H1 (cell line): ENCODE data around the gene RPS6KA2. TPM values are rescaled to one million over a fixed set of nuclear protein-coding genes. Genes with fewer than 3 reads are reported as not detected.

Source experiments
- CTCF ChIA-PET: fragments of 300-600 bp; sonication (Branson Sonifier 250); formaldehyde crosslinking; loops from one replicate; lab custom pipeline; 2021; ENCODE audit not compliant: partially characterized antibody; lab: Charles Lee
- POLR2A ChIA-PET: fragments of 300-600 bp; sonication (Branson Sonifier 250); formaldehyde crosslinking; loops from one replicate; lab custom pipeline; 2021; ENCODE audit warnings: inconsistent platforms; ENCODE audit not compliant: partially characterized antibody; lab: Charles Lee
- DNase-seq, 2 experiments: peaks; one replicate each; pipeline versions ENCODE4 v3.0.0 to v3.0.0-alpha.2; 2010 to 2022; ENCODE audit warnings: low spot score in 2 of 2, low read depth in 1 of 2, mixed read lengths in 1 of 2
- FAIRE-seq: peaks from 2 replicates; lab custom pipeline; 2011; peaks lifted over from hg19 to GRCh38; lab: Jason Lieb, UNC
- H2AFZ ChIP-seq: 2 replicates; pipeline ENCODE4 v1.8.1; 2012; ENCODE audit warnings: low read length, inconsistent platforms
- H2AK5ac ChIP-seq: 2 replicates; pipeline ENCODE4 v1.6.1; 2013; ENCODE audit warnings: low read depth, low read length
- H2BK120ac ChIP-seq: replicated peaks from 2 replicates; pipeline ENCODE3; 2013; ENCODE audit warnings: low read depth, low read length, inconsistent platforms
- H2BK12ac ChIP-seq: 2 replicates; pipeline ENCODE4 v1.6.1; 2013; ENCODE audit warnings: low read depth, low read length
- H2BK15ac ChIP-seq: 2 replicates; pipeline ENCODE4 v1.6.1; 2013; ENCODE audit warnings: low read length
- H2BK20ac ChIP-seq: 2 replicates; pipeline ENCODE4 v1.6.1; 2013; ENCODE audit warnings: low read length
- H2BK5ac ChIP-seq: 2 replicates; pipeline ENCODE4 v1.6.1; 2013; ENCODE audit warnings: low read depth, low read length
- H3K14ac ChIP-seq: 2 replicates; pipeline ENCODE4 v1.6.1; 2013; ENCODE audit warnings: inconsistent platforms; ENCODE audit not compliant: insufficient read length
- H3K18ac ChIP-seq: 2 replicates; pipeline ENCODE4 v1.6.1; 2013; ENCODE audit warnings: low read length; ENCODE audit errors: extremely low read depth
- H3K23ac ChIP-seq: 2 replicates; pipeline ENCODE4 v1.6.1; 2013; ENCODE audit warnings: inconsistent platforms; ENCODE audit not compliant: insufficient read length
- H3K23me2 ChIP-seq: 2 replicates; pipeline ENCODE4 v1.6.1; 2013; ENCODE audit warnings: low read depth, low read length
- H3K27ac ChIP-seq: 2 replicates; pipeline ENCODE4 v1.6.1; 2011; ENCODE audit warnings: low read depth, low read length, inconsistent platforms
- H3K27me3 ChIP-seq, 4 experiments: replicated peaks in 1 of 4; 1 replicate in 1 of 4; 2 replicates in 3 of 4; pipeline versions ENCODE4 v1.6.1 to v1.8.1; 2011 to 2013; ENCODE audit warnings: low read length in 3 of 4, mild to moderate bottlenecking in 3 of 4, inconsistent platforms in 2 of 4, mixed read lengths in 2 of 4, moderate library complexity in 1 of 4; ENCODE audit not compliant: control insufficient read depth in 3 of 4, insufficient read depth in 3 of 4; ENCODE audit errors: extremely low read depth in 1 of 4
- H3K36me3 ChIP-seq, 4 experiments: 2 replicates each; pipeline versions ENCODE4 v1.6.1 to v1.8.1; 2011 to 2013; ENCODE audit warnings: mild to moderate bottlenecking in 4 of 4, low read length in 3 of 4, moderate library complexity in 2 of 4, control low read depth in 1 of 4, inconsistent platforms in 1 of 4; ENCODE audit not compliant: insufficient read depth in 4 of 4, control insufficient read depth in 2 of 4
- H3K4ac ChIP-seq: replicated peaks from 2 replicates; pipeline ENCODE3; 2013; ENCODE audit warnings: low read length, low read depth, mixed read lengths, inconsistent platforms; ENCODE audit not compliant: insufficient read length
- H3K4me1 ChIP-seq, 4 experiments: replicated peaks in 1 of 4; 1 replicate in 1 of 4; 2 replicates in 3 of 4; pipeline versions ENCODE4 v1.6.1 to v1.8.1; 2011 to 2013; ENCODE audit warnings: low read length in 3 of 4, inconsistent platforms in 2 of 4, mixed read lengths in 1 of 4; ENCODE audit not compliant: insufficient read depth in 4 of 4, control insufficient read depth in 3 of 4
- H3K4me2 ChIP-seq, 2 experiments: 2 replicates each; pipeline versions ENCODE4 v1.6.1 to v1.8.1; 2011 to 2013; ENCODE audit warnings: low read depth in 2 of 2, low read length in 2 of 2, control low read depth in 1 of 2, inconsistent platforms in 1 of 2, mild to moderate bottlenecking in 1 of 2; ENCODE audit not compliant: insufficient read depth in 1 of 2
- H3K4me3 ChIP-seq, 4 experiments: fragments of 200-600, 300-600 bp in 1 of 4; sonication (generic), shearing (Covaris generic), sonication (Bioruptor Twin) in 1 of 4; 2 replicates each; pipeline versions ENCODE4 v1.5.1 to v1.8.1; 2011 to 2016; ENCODE audit warnings: low read length in 4 of 4, low read depth in 3 of 4, control low read depth in 2 of 4, inconsistent platforms in 2 of 4, mild to moderate bottlenecking in 2 of 4, mixed read lengths in 1 of 4, moderate library complexity in 1 of 4; ENCODE audit not compliant: insufficient read depth in 2 of 4; ENCODE audit errors: extremely low read depth in 1 of 4
- H3K56ac ChIP-seq: replicated peaks from 2 replicates; pipeline ENCODE3; 2013; ENCODE audit warnings: low read depth, mild to moderate bottlenecking, mixed read lengths, low read length, inconsistent platforms; ENCODE audit not compliant: insufficient read length
- H3K79me1 ChIP-seq: 2 replicates; pipeline ENCODE4 v1.6.1; 2013; ENCODE audit warnings: low read depth, low read length, control low read depth
- H3K79me2 ChIP-seq, 2 experiments: 2 replicates each; pipeline versions ENCODE4 v1.6.1 to v1.8.1; 2012 to 2013; ENCODE audit warnings: low read length in 2 of 2, mild to moderate bottlenecking in 2 of 2, inconsistent platforms in 1 of 2; ENCODE audit not compliant: insufficient read depth in 2 of 2, control insufficient read depth in 1 of 2
- H3K9ac ChIP-seq, 4 experiments: replicated peaks in 1 of 4; 1 replicate in 1 of 4; 2 replicates in 3 of 4; pipeline versions ENCODE4 v1.6.1 to v1.8.1; 2011 to 2013; ENCODE audit warnings: low read depth in 3 of 4, low read length in 3 of 4, control low read depth in 2 of 4, mild to moderate bottlenecking in 2 of 4, moderate library complexity in 2 of 4, inconsistent platforms in 1 of 4; ENCODE audit errors: extremely low read depth in 1 of 4
- H3K9me3 ChIP-seq, 2 experiments: 2 replicates each; pipeline versions ENCODE4 v1.6.1 to v1.8.1; 2012 to 2013; ENCODE audit warnings: mild to moderate bottlenecking in 2 of 2, moderate library complexity in 2 of 2, control low read depth in 1 of 2, inconsistent platforms in 1 of 2, low read depth in 1 of 2, low read length in 1 of 2, mixed read lengths in 1 of 2; ENCODE audit not compliant: insufficient read depth in 2 of 2
- H4K20me1 ChIP-seq, 2 experiments: replicated peaks in 1 of 2; 2 replicates each; pipeline versions ENCODE3 to v1.8.1; 2011 to 2013; ENCODE audit warnings: inconsistent platforms in 2 of 2, low read length in 2 of 2, mild to moderate bottlenecking in 1 of 2; ENCODE audit not compliant: insufficient read depth in 2 of 2, control insufficient read depth in 1 of 2
- H4K5ac ChIP-seq: 2 replicates; pipeline ENCODE4 v1.6.1; 2013; ENCODE audit warnings: low read length, low read depth, mixed read lengths, inconsistent platforms; ENCODE audit not compliant: insufficient read length
- H4K8ac ChIP-seq: 2 replicates; pipeline ENCODE4 v1.8.0; 2013; ENCODE audit warnings: mild to moderate bottlenecking, moderate library complexity, low read length, inconsistent platforms; ENCODE audit not compliant: insufficient read depth; ENCODE audit errors: extremely low read depth
- H4K91ac ChIP-seq: replicated peaks from 2 replicates; pipeline ENCODE3; 2013; ENCODE audit warnings: low read length, mixed read lengths, inconsistent platforms; ENCODE audit not compliant: insufficient read length
- E2F6 ChIP-seq: IDR thresholded peaks from 2 replicates; pipeline ENCODE4 v1.6.1; 2012; ENCODE audit warnings: inconsistent platforms
- NRF1 ChIP-seq: IDR thresholded peaks from 2 replicates; pipeline ENCODE4 v1.6.1; 2011; ENCODE audit warnings: mild to moderate bottlenecking, low read depth, low read length, improper control_type of control experiment
- RFX5 ChIP-seq: IDR thresholded peaks from 2 replicates; pipeline ENCODE4 v1.6.1; 2011; ENCODE audit warnings: low read depth, low read length, improper control_type of control experiment, borderline replicate concordance
- SIN3A ChIP-seq, 2 experiments: IDR thresholded peaks in 1 of 2; conservative IDR thresholded peaks in 1 of 2; 2 replicates each; pipeline ENCODE4 v1.6.1; 2011 to 2012; ENCODE audit warnings: low read length in 2 of 2, improper control_type of control experiment in 1 of 2, low read depth in 1 of 2, mild to moderate bottlenecking in 1 of 2
- YY1 ChIP-seq: IDR thresholded peaks from 2 replicates; pipeline ENCODE4 v1.6.1; 2011; ENCODE audit warnings: low read depth, mild to moderate bottlenecking, low read length
- WGBS, 2 experiments: shearing (Covaris generic) in 1 of 2; methylation state at CpG; one replicate each; pipeline versions ENCODE4 v1.1.6 to v1.1.7; 2013 to 2015; ENCODE audit warnings: low lambda C conversion rate in 2 of 2, mixed read lengths in 2 of 2, inconsistent platforms in 1 of 2, low coverage in 1 of 2, missing lambda C conversion rate in 1 of 2; ENCODE audit not compliant: insufficient replicate concordance in 2 of 2, insufficient coverage in 1 of 2, insufficient read length in 1 of 2; ENCODE audit errors: extremely low coverage in 1 of 2, missing lambda C conversion rate in 1 of 2; 5-methylcytosine and 5-hydroxymethylcytosine counted together
- polyA plus RNA-seq, 7 experiments: library from polyadenylated mRNA; depleted of rRNA in 3 of 7; stranded (reverse) in 5 of 7; unstranded in 2 of 7; fragments of >200 nt in 5 of 7; fragments of 200-250 nt in 2 of 7; gene quantifications; 1 replicate in 5 of 7; 2 replicates in 1 of 7; 4 replicates in 1 of 7; pipeline versions ENCODE4 v1.2.1 to v1.2.3, GENCODE V29; 2011 to 2013; ENCODE audit warnings: missing spikeins in 2 of 7, mixed read lengths in 2 of 7
- total RNA-seq: library from RNA; stranded (reverse); fragmentation: NEBNext Ultra II Directional; extraction: Animal tissue kit (Norgen Biotek cat#: 25700); gene quantifications from 2 replicates; pipeline ENCODE4 v1.2.1, GENCODE V29; 2021

The RPS6KA2 gene
- total and polyA plus RNA-seq, 2 of the 8 experiments (the other 6 are each of a cell fraction or from before 2014, with no cell fraction given), result 8.8 to 25.7 TPM

- H2AK5ac ChIP-seq, result 0 out of 2 replicates have a peak overlapping the region, but pooled peaks have one; percentile 27
- DNase-seq, result no peak
- H3K79me2 ChIP-seq, result no peaks in the 10 kb centered on the region
- ChIA-PET CTCF (interaction anchor here (1.7 kb wide), 1 partner anchor 138 kb away, joined by 5 read pairs; no protein-coding TSS in a partner anchor), POLR2A (no interaction called here)
- H3K18ac ChIP-seq, result peak overlapping the region; percentile 22; the same call in 1 of the 2 replicates
- no peak overlapping the region for H4K91ac ChIP-seq
- no peak overlapping the region for H3K27ac ChIP-seq
- no peaks in the 10 kb centered on the region for H3K9me3 ChIP-seq
- no peak overlapping the region for H3K9ac ChIP-seq
- peaks cover 2 to 11% (median 6%) of the 10 kb centered on the region in 4 experiments; a peak in 5 of 7 replicates for H3K4me1 ChIP-seq
- no peaks in the 10 kb centered on the region for H3K36me3 ChIP-seq
- H3K4me2 ChIP-seq, result no peak overlapping the region
- H3K4ac ChIP-seq, result no peak overlapping the region
- WGBS, 2 experiments, result 89% methylated on average over 10 of the region's 10 CpGs; no CpG with 5 or more reads in 1 of the 2 experiments
- 0 out of 2 replicates have a peak overlapping the region, but pooled peaks have one; percentile 9 for H2BK12ac ChIP-seq
- H2BK120ac ChIP-seq, result no peak overlapping the region
- H3K23me2 ChIP-seq, result no peaks in the 10 kb centered on the region
- H4K8ac ChIP-seq, result no peak overlapping the region
- H2BK5ac ChIP-seq, result no peak overlapping the region
- H2BK20ac ChIP-seq, result no peak overlapping the region
- H3K27me3 ChIP-seq, result no peaks in the 10 kb centered on the region; a peak in 1 of 7 replicates
- no peak overlapping the region for H3K23ac ChIP-seq
- H4K20me1 ChIP-seq, result no peaks in the 10 kb centered on the region
- H3K4me3 ChIP-seq, result no peak overlapping the region
- H3K14ac ChIP-seq, result no peak overlapping the region
- no peaks in the 10 kb centered on the region for H3K79me1 ChIP-seq
- no peak overlapping the region for H4K5ac ChIP-seq
- no peak overlapping the region for H2BK15ac ChIP-seq
- no peak for FAIRE-seq
- H2AFZ ChIP-seq, result no peak overlapping the region
- TF ChIP-seq E2F6 (no peak), NRF1 (no peak), SIN3A (conservative IDR thresholded peaks at IDR 0.05 in 1 of 2, IDR thresholded peaks at IDR 0.05 in 1 of 2; ENCODE audit: low read depth in 1 of 2, low read length in 2 of 2) (no peak), RFX5 (no peak), YY1 (no peak)
- H3K56ac ChIP-seq, result no peak overlapping the region
Measured at GRCh38 chr6:166636934-166637333, 9.9 kb upstream of the RPS6KA2 start.
